KOPT-K1 (cell line): ENCODE data around the gene NEUROG1.
"Not testable (repeated sequence)": the region's sequence is repeated elsewhere in the genome, so short reads cannot be mapped to it uniquely, and the experiment has no call there.

Experiments used
- H3K27ac ChIP-seq: fragments of 200-600 bp; sonication (generic); 2 replicates; pipeline ENCODE4 v1.5.1; 2016; ENCODE audit warnings: antibody characterized with exemption, mild to moderate bottlenecking, low read depth, low read length; ENCODE audit not compliant: poor library complexity, severe bottlenecking
- H3K36me3 ChIP-seq: fragments of 200-600 bp; sonication (generic); 2 replicates; pipeline ENCODE4 v1.5.1; 2017; ENCODE audit warnings: antibody characterized with exemption, mild to moderate bottlenecking, low read length, moderate library complexity; ENCODE audit not compliant: insufficient read depth
- H3K9me3 ChIP-seq: fragments of 200-600 bp; sonication (generic); 2 replicates; pipeline ENCODE4 v1.5.1; 2017; ENCODE audit warnings: antibody characterized with exemption, low read length, mild to moderate bottlenecking; ENCODE audit not compliant: insufficient read depth, poor library complexity, severe bottlenecking

NEUROG1 gene

GRCh38 chr5:135497971-135498636 lies 37.7 kb downstream of the NEUROG1 start:
- no peak overlapping the region for H3K27ac ChIP-seq
- H3K9me3 ChIP-seq = no peaks in the 10 kb centered on the region
- no peaks in the 10 kb centered on the region for H3K36me3 ChIP-seq

- not testable (repeated sequence) for H3K9me3 ChIP-seq, H3K27ac ChIP-seq, H3K36me3 ChIP-seq
Measured at GRCh38 chr5:135495531-135495930, 40.2 kb downstream of the NEUROG1 start.

- Histone ChIP-seq H3K36me3 (no peaks in the 10 kb centered on the region), H3K9me3 (no peaks in the 10 kb centered on the region), H3K27ac (no peak overlapping the region)
Measured at GRCh38 chr5:135494196-135494595, 41.6 kb downstream of the NEUROG1 start.

- H3K27ac ChIP-seq = no peak overlapping the region
- H3K36me3 ChIP-seq = no peaks in the 10 kb centered on the region
- H3K9me3 ChIP-seq = no peaks in the 10 kb centered on the region
Measured at GRCh38 chr5:135493406-135494180, 42.2 kb downstream of the NEUROG1 start.

GRCh38 chr5:135492319-135492626 lies 43.5 kb downstream of the NEUROG1 start:
- no peaks in the 10 kb centered on the region for H3K9me3 ChIP-seq
- H3K36me3 ChIP-seq = no peaks in the 10 kb centered on the region
- no peak overlapping the region for H3K27ac ChIP-seq

GRCh38 chr5:135491552-135492318 lies 44.0 kb downstream of the NEUROG1 start:
- Histone ChIP-seq H3K36me3 (no peaks in the 10 kb centered on the region), H3K27ac (no peak overlapping the region), H3K9me3 (no peaks in the 10 kb centered on the region)

GRCh38 chr5:135491038-135491551 lies 44.7 kb downstream of the NEUROG1 start:
- no peak overlapping the region for H3K27ac ChIP-seq
- no peaks in the 10 kb centered on the region for H3K9me3 ChIP-seq
- H3K36me3 ChIP-seq = no peaks in the 10 kb centered on the region

GRCh38 chr5:135490245-135491037 lies 45.3 kb downstream of the NEUROG1 start:
- Histone ChIP-seq H3K36me3 (no peaks in the 10 kb centered on the region), H3K27ac (no peak overlapping the region), H3K9me3 (no peaks in the 10 kb centered on the region)

- Histone ChIP-seq H3K9me3 (no peaks in the 10 kb centered on the region), H3K27ac (no peak overlapping the region), H3K36me3 (no peaks in the 10 kb centered on the region)
Measured at GRCh38 chr5:135489466-135490244, 46.1 kb downstream of the NEUROG1 start.

GRCh38 chr5:135488727-135489465 lies 46.9 kb downstream of the NEUROG1 start:
- Histone ChIP-seq H3K36me3 (no peaks in the 10 kb centered on the region), H3K9me3 (no peaks in the 10 kb centered on the region), H3K27ac (no peak overlapping the region)

GRCh38 chr5:135487839-135488514 lies 47.8 kb downstream of the NEUROG1 start:
- H3K27ac ChIP-seq = no peak overlapping the region
- H3K9me3 ChIP-seq = no peaks in the 10 kb centered on the region
- H3K36me3 ChIP-seq = no peaks in the 10 kb centered on the region

- H3K9me3 ChIP-seq = no peaks in the 10 kb centered on the region
- no peaks in the 10 kb centered on the region for H3K36me3 ChIP-seq
- no peak overlapping the region for H3K27ac ChIP-seq
Measured at GRCh38 chr5:135487037-135487395, 48.7 kb downstream of the NEUROG1 start.
